ENCODE data around the gene PTPRT.

- TF ChIP-seq CTCF (conservative IDR thresholded peaks at IDR 0.05; ENCODE audit: low read depth in 2 of 2) (no peak), REST (IDR thresholded peaks at IDR 0.05; ENCODE audit: unreplicated experiment) (no peak), STAT1 (IDR thresholded peaks at IDR 0.05; ENCODE audit: unreplicated experiment) (no peak), ETS1 (IDR thresholded peaks at IDR 0.05) (no peak), POLR2AphosphoS5 (IDR thresholded peaks at IDR 0.05; ENCODE audit: low read depth) (no peak), EZH2 (IDR thresholded peaks at IDR 0.05; ENCODE audit: low read depth, unreplicated experiment) (no peak), EZH2phosphoT487 (IDR thresholded peaks at IDR 0.05; ENCODE audit: unreplicated experiment) (no peak), ZNF462 (CRISPR knock-in tag; IDR thresholded peaks at IDR 0.05) (no peak), ZNF114 (CRISPR knock-in tag; IDR thresholded peaks at IDR 0.05) (no peak), CREB1 (CRISPR knock-in tag; IDR thresholded peaks at IDR 0.05; ENCODE audit: low read depth) (no peak), NANOG (IDR thresholded peaks at IDR 0.05; ENCODE audit: borderline replicate concordance) (no peak), JUNB (IDR thresholded peaks at IDR 0.05; ENCODE audit: unreplicated experiment) (no peak)
Observed at GRCh38 chr20:42380287-42380686, 809.4 kb downstream of the PTPRT start.
